VCaP (cell line): ENCODE data around the gene TFDP2.
A peak's percentile ranks its signal among the peaks of the same experiment; 100 is the strongest.

ENCODE experiments used
- H3K27ac ChIP-seq: fragments of 450-650 bp; 2 replicates; pipeline ENCODE4 v1.5.1; 2017
- CTCF ChIP-seq: fragments of 450-650 bp; conservative IDR thresholded peaks from 2 replicates; pipeline ENCODE4 v1.5.1; 2017; ENCODE audit warnings: mild to moderate bottlenecking, moderate library complexity

Gene TFDP2

GRCh38 chr3:142148792-142149672 lies at the start of gene TFDP2:
TSS of gene TFDP2 (minus strand) at chr3:142149544. CDS start at chr3:142101749, 47,795 bp downstream.
- peak within 1 kb of the TSS; percentile 83 for H3K27ac ChIP-seq
- no peak for TF ChIP-seq CTCF

GRCh38 chr3:142188846-142189245 lies 39.5 kb upstream of the TFDP2 start:
- no peak overlapping the region for H3K27ac ChIP-seq
- TF ChIP-seq CTCF, result no peak

- H3K27ac ChIP-seq, result no peak overlapping the region
- TF ChIP-seq CTCF, result peak; percentile 75
Measured at GRCh38 chr3:142180761-142181362, 31.5 kb upstream of the TFDP2 start.

GRCh38 chr3:142175478-142175877 lies 26.1 kb upstream of the TFDP2 start:
- TF ChIP-seq CTCF, result no peak

GRCh38 chr3:142174559-142174958 lies 25.2 kb upstream of the TFDP2 start:
- TF ChIP-seq CTCF, result no peak

More at GRCh38 chr3:142175478-142175877, 26.1 kb upstream of the TFDP2 start:
- H3K27ac ChIP-seq, result no peak overlapping the region

GRCh38 chr3:142168514-142168913 lies 19.2 kb upstream of the TFDP2 start:
- H3K27ac ChIP-seq, result no peak overlapping the region
- no peak for TF ChIP-seq CTCF

More at GRCh38 chr3:142174559-142174958, 25.2 kb upstream of the TFDP2 start:
- H3K27ac ChIP-seq, result no peak overlapping the region

- TF ChIP-seq CTCF, result no peak
- H3K27ac ChIP-seq, result no peak overlapping the region
Measured at GRCh38 chr3:142165194-142165593, 15.8 kb upstream of the TFDP2 start.
